IMR-90 (cell line): ENCODE measurements around the gene IZUMO4. TPM values are rescaled to one million over a fixed set of nuclear protein-coding genes. Genes with fewer than 3 reads are reported as not detected.

Source experiments
- ATAC-seq: fragments of 200-7000 bp; cut with Tn5 transposase; 2 replicates; pipeline ENCODE4 v1.9.1; 2020; ENCODE audit warnings: low read depth, mild to moderate bottlenecking, moderate library complexity
- BruUV-seq: library from RNA; stranded (reverse); fragments of 400-500 nt; replicated peaks from 2 replicates; lab custom pipeline; 2021; lab: Mats Ljungman, UMichigan
- CTCF ChIA-PET: fragments of 300-600 bp; formaldehyde crosslinking; extraction: SDS; loops from one replicate; lab custom pipeline; 2021; ENCODE audit warnings: antibody characterized with exemption; lab: Yijun Ruan, JAX
- POLR2A ChIA-PET: fragments of 300-600 bp; sonication (Branson Sonifier 250); formaldehyde crosslinking; loops from one replicate; lab custom pipeline; 2022; ENCODE audit warnings: antibody characterized with exemption; ENCODE audit not compliant: unreplicated experiment; lab: Charles Lee
- DNase-seq: peaks from one replicate; pipeline ENCODE4 v3.0.0; 2013
- H2AFZ ChIP-seq: replicated peaks from 2 replicates; pipeline ENCODE3; 2013; ENCODE audit warnings: low read length, mild to moderate bottlenecking; ENCODE audit not compliant: poor library complexity
- H2AK5ac ChIP-seq: 2 replicates; pipeline ENCODE4 v1.6.1; 2013; ENCODE audit warnings: low read depth, low read length, inconsistent platforms
- H2AK9ac ChIP-seq: replicated peaks from 2 replicates; pipeline ENCODE3; 2013; ENCODE audit warnings: mild to moderate bottlenecking, low read depth, low read length, moderate library complexity; ENCODE audit not compliant: poor library complexity
- H2BK120ac ChIP-seq: 2 replicates; pipeline ENCODE4 v1.6.1; 2013; ENCODE audit warnings: low read depth, low read length, inconsistent platforms
- H2BK15ac ChIP-seq: 3 replicates; pipeline ENCODE4 v1.6.1; 2013; ENCODE audit warnings: low read depth, low read length, inconsistent platforms
- H2BK20ac ChIP-seq: 2 replicates; pipeline ENCODE4 v1.6.1; 2013; ENCODE audit warnings: low read depth, mild to moderate bottlenecking, inconsistent platforms, low read length, moderate library complexity
- H2BK5ac ChIP-seq: 2 replicates; pipeline ENCODE4 v1.6.1; 2013; ENCODE audit warnings: mild to moderate bottlenecking, low read depth, low read length, inconsistent platforms; ENCODE audit not compliant: poor library complexity, severe bottlenecking
- H3K14ac ChIP-seq: replicated peaks from 2 replicates; pipeline ENCODE4 v1.6.1; 2013; ENCODE audit warnings: low read depth, low read length, inconsistent platforms
- H3K18ac ChIP-seq: 2 replicates; pipeline ENCODE4 v1.6.1; 2013; ENCODE audit warnings: low read depth, low read length, control low read depth
- H3K23ac ChIP-seq: 2 replicates; pipeline ENCODE4 v1.6.1; 2013; ENCODE audit warnings: low read depth, low read length, inconsistent platforms
- H3K27ac ChIP-seq: 2 replicates; pipeline ENCODE4 v1.5.1; 2013; ENCODE audit warnings: mild to moderate bottlenecking, control low read depth, low read length; ENCODE audit not compliant: insufficient read depth
- H3K27me3 ChIP-seq: 2 replicates; pipeline ENCODE4 v1.6.1; 2013; ENCODE audit warnings: low read length; ENCODE audit not compliant: control insufficient read depth, insufficient read depth
- H3K36me3 ChIP-seq: 2 replicates; pipeline ENCODE4 v1.6.1; 2013; ENCODE audit warnings: low read length, mixed read lengths; ENCODE audit not compliant: control insufficient read depth, insufficient read depth
- H3K4ac ChIP-seq: 2 replicates; pipeline ENCODE4 v1.6.1; 2013; ENCODE audit warnings: low read depth, low read length, inconsistent platforms
- H3K4me1 ChIP-seq: 2 replicates; pipeline ENCODE4 v1.6.1; 2013; ENCODE audit warnings: low read length, mixed read lengths; ENCODE audit not compliant: control insufficient read depth, insufficient read depth
- H3K4me2 ChIP-seq: 2 replicates; pipeline ENCODE4 v1.6.1; 2013; ENCODE audit warnings: low read depth, mild to moderate bottlenecking, control low read depth, low read length, moderate library complexity
- H3K4me3 ChIP-seq: 2 replicates; pipeline ENCODE4 v1.5.1; 2013; ENCODE audit warnings: low read depth, mild to moderate bottlenecking, control low read depth, low read length, moderate library complexity; ENCODE audit not compliant: insufficient read depth
- H3K56ac ChIP-seq: 2 replicates; pipeline ENCODE4 v1.6.1; 2013; ENCODE audit warnings: low read length, inconsistent platforms; ENCODE audit not compliant: insufficient read depth; ENCODE audit errors: extremely low read depth
- H3K79me1 ChIP-seq, 2 experiments: 2 replicates each; pipeline ENCODE4 v1.6.1; 2013; ENCODE audit warnings: low read length in 2 of 2, inconsistent platforms in 1 of 2, low read depth in 1 of 2
- H3K9ac ChIP-seq: 2 replicates; pipeline ENCODE4 v1.6.1; 2013; ENCODE audit warnings: low read depth, low read length, control low read depth
- H3K9me1 ChIP-seq: 2 replicates; pipeline ENCODE4 v1.6.1; 2013; ENCODE audit warnings: low read length, inconsistent platforms; ENCODE audit not compliant: insufficient read depth
- H3K9me3 ChIP-seq: 2 replicates; pipeline ENCODE4 v1.6.1; 2013; ENCODE audit warnings: low read length; ENCODE audit not compliant: control insufficient read depth, insufficient read depth
- H4K20me1 ChIP-seq: 2 replicates; pipeline ENCODE4 v1.6.1; 2013; ENCODE audit warnings: low read length, inconsistent platforms; ENCODE audit not compliant: insufficient read depth
- H4K5ac ChIP-seq: 2 replicates; pipeline ENCODE4 v1.6.1; 2013; ENCODE audit warnings: mild to moderate bottlenecking, low read depth, low read length, control low read depth
- H4K8ac ChIP-seq, 2 experiments: 2 replicates each; pipeline ENCODE4 v1.6.1; 2013; ENCODE audit warnings: low read depth in 2 of 2, low read length in 2 of 2, control low read depth in 1 of 2, inconsistent platforms in 1 of 2
- H4K91ac ChIP-seq: 2 replicates; pipeline ENCODE4 v1.6.1; 2013; ENCODE audit warnings: low read depth, low read length, inconsistent platforms; ENCODE audit not compliant: insufficient read depth
- BHLHE40 ChIP-seq: fragments of 150-350 bp; IDR thresholded peaks from 2 replicates; pipeline ENCODE4 v1.6.1; 2016; ENCODE audit warnings: mild to moderate bottlenecking, low read depth, low read length
- CEBPB ChIP-seq: IDR thresholded peaks from 2 replicates; pipeline ENCODE4 v1.6.1; 2012; ENCODE audit warnings: low read depth, low read length, improper control_type of control experiment
- MXI1 ChIP-seq: IDR thresholded peaks from 2 replicates; pipeline ENCODE4 v1.6.1; 2012; ENCODE audit warnings: low read depth, mild to moderate bottlenecking, low read length, moderate library complexity, borderline replicate concordance
- NFE2L2 ChIP-seq: fragments of 150-350 bp; IDR thresholded peaks from 2 replicates; pipeline ENCODE4 v1.6.1; 2016; ENCODE audit warnings: low read depth, mild to moderate bottlenecking, low read length
- POLR2A ChIP-seq: IDR thresholded peaks from 2 replicates; pipeline ENCODE4 v1.6.1; 2012; ENCODE audit warnings: mild to moderate bottlenecking, low read depth, low read length
- RCOR1 ChIP-seq: IDR thresholded peaks from 2 replicates; pipeline ENCODE4 v1.6.1; 2012; ENCODE audit warnings: mild to moderate bottlenecking, low read length, improper control_type of control experiment; ENCODE audit not compliant: insufficient replicate concordance
- WGBS, 2 experiments: methylation state at CpG; one replicate each; pipeline versions ENCODE4 v1.1.5 to v1.1.7; 2013; ENCODE audit warnings: missing lambda C conversion rate in 2 of 2; ENCODE audit not compliant: insufficient read length in 1 of 2; ENCODE audit errors: extremely low coverage in 2 of 2; 5-methylcytosine and 5-hydroxymethylcytosine counted together
- dilution Hi-C: fragments of 300-500 bp; cut with HindIII; formaldehyde crosslinking; loops from one replicate; pipeline ENCODE4 v1.14.3; 2018; ENCODE audit warnings: low sequenced_read_pairs; ENCODE audit not compliant: unreplicated experiment
- in situ Hi-C: fragments of 300-500 bp; cut with MboI; formaldehyde crosslinking; loops from 3 replicates; pipeline ENCODE4 v1.14.3; 2019; ENCODE audit warnings: low sequenced_read_pairs, inconsistent platforms, mixed read lengths
- intact Hi-C: fragments of 100-400 bp; cut with micrococcal nuclease; formaldehyde crosslinking; loops from 2 replicates; pipeline ENCODE4 v1.10.0; 2022
- polyA plus RNA-seq, 3 experiments: library from polyadenylated mRNA; depleted of rRNA; stranded (reverse); fragments of >200 nt; gene quantifications; 2 replicates each; pipeline ENCODE4 v1.2.3, GENCODE V29; 2012; ENCODE audit warnings: low replicate concordance in 1 of 3
- total RNA-seq: library from RNA; depleted of rRNA; stranded (reverse); fragments of >200 nt; gene quantifications from 2 replicates; pipeline ENCODE4 v1.2.3, GENCODE V29; 2012
- TF ChIP-seq, protein P1 (sequence below): conservative IDR thresholded peaks from 2 replicates; pipeline ENCODE4 v1.5.1; 2012; ENCODE audit warnings: mild to moderate bottlenecking, low read depth, low read length, improper control_type of control experiment
- TF ChIP-seq, protein P2 (sequence below): fragments of 150-350 bp; IDR thresholded peaks from 2 replicates; pipeline ENCODE4 v1.6.1; 2017; ENCODE audit warnings: mild to moderate bottlenecking, antibody characterized with exemption, low read length, low read depth

IZUMO4 gene
- total and polyA plus RNA-seq, 2 of the 4 experiments (the other 2 are of a cell fraction) = 0.72 to 2.8 TPM

DNA sequence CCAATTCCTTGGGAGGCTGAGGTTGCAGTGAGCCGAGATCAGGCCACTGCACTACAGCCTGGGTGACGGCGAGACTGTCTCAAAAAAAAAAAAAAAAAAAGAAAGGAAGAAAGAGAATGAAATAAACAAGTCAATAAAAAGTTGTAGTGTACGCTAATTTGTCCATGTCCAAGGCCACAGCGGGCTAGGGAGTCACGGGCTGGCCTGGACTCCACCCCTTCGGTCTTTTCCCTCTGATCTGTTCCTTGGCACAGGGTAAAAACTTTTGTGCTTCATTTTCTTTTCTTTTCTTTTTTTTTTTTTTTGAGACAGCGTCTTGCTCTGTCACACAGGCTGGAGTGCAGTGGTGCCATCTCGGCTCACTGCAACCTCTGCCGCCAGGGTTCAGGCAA lies 26.3 kb upstream of the IZUMO4 start:
- no peak overlapping the region for H2BK20ac ChIP-seq
- intact Hi-C loops (no loop called here), in situ Hi-C loops (no loop called here), dilution Hi-C loops (no loop called here)
- WGBS, 2 experiments = 90% methylated on average over 5 of the region's 10 CpGs; no CpG with 5 or more reads in 1 of the 2 experiments
- no peak overlapping the region for H3K9ac ChIP-seq
- H4K5ac ChIP-seq = no peak overlapping the region
- H2AK5ac ChIP-seq = no peak overlapping the region
- no peak overlapping the region for H3K4me3 ChIP-seq
- no peak overlapping the region for H2BK5ac ChIP-seq
- no peak overlapping the region for H2AFZ ChIP-seq
- H2AK9ac ChIP-seq = no peak overlapping the region
- no peaks in the 10 kb centered on the region for H3K4me1 ChIP-seq
- H3K4me2 ChIP-seq = no peak overlapping the region
- no peak overlapping the region for H3K23ac ChIP-seq
- H3K27me3 ChIP-seq = no peaks in the 10 kb centered on the region
- H4K8ac ChIP-seq = no peak overlapping the region
- DNase-seq (no peak), ATAC-seq (no peak)
- no TSS peak for BruUV-seq
- no peaks in the 10 kb centered on the region for H3K9me1 ChIP-seq
- no peak overlapping the region for H2BK15ac ChIP-seq
- H3K27ac ChIP-seq = no peak overlapping the region
- H4K20me1 ChIP-seq = 0 out of 2 replicates have a peak, but pooled peaks cover 6% of the 10 kb centered on the region
- no peaks in the 10 kb centered on the region; a peak in 1 of 4 replicates for H3K79me1 ChIP-seq
- peaks cover 30% of the 10 kb centered on the region for H3K36me3 ChIP-seq
- H3K14ac ChIP-seq = no peak overlapping the region
- ChIA-PET POLR2A (no interaction called here), CTCF (interaction anchor here (0.6 to 0.7 kb wide), 2 partner anchors 52 to 101 kb away, joined by 4 to 5 read pairs; no protein-coding TSS in a partner anchor)
- TF ChIP-seq NFE2L2 = no peak
- TF ChIP-seq CEBPB = no peak
- no peak for TF ChIP-seq POLR2A
- TF ChIP-seq, protein P1, sequence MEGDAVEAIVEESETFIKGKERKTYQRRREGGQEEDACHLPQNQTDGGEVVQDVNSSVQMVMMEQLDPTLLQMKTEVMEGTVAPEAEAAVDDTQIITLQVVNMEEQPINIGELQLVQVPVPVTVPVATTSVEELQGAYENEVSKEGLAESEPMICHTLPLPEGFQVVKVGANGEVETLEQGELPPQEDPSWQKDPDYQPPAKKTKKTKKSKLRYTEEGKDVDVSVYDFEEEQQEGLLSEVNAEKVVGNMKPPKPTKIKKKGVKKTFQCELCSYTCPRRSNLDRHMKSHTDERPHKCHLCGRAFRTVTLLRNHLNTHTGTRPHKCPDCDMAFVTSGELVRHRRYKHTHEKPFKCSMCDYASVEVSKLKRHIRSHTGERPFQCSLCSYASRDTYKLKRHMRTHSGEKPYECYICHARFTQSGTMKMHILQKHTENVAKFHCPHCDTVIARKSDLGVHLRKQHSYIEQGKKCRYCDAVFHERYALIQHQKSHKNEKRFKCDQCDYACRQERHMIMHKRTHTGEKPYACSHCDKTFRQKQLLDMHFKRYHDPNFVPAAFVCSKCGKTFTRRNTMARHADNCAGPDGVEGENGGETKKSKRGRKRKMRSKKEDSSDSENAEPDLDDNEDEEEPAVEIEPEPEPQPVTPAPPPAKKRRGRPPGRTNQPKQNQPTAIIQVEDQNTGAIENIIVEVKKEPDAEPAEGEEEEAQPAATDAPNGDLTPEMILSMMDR = no peak
- TF ChIP-seq, protein P2, sequence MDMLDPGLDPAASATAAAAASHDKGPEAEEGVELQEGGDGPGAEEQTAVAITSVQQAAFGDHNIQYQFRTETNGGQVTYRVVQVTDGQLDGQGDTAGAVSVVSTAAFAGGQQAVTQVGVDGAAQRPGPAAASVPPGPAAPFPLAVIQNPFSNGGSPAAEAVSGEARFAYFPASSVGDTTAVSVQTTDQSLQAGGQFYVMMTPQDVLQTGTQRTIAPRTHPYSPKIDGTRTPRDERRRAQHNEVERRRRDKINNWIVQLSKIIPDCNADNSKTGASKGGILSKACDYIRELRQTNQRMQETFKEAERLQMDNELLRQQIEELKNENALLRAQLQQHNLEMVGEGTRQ = no peak
- no peak for TF ChIP-seq RCOR1
- TF ChIP-seq BHLHE40 = no peak
- no peak for TF ChIP-seq MXI1
- no peak overlapping the region for H3K4ac ChIP-seq
- H4K91ac ChIP-seq = no peak overlapping the region
- H3K56ac ChIP-seq = no peak overlapping the region
- H3K18ac ChIP-seq = no peak overlapping the region
- no peaks in the 10 kb centered on the region for H3K9me3 ChIP-seq
- H2BK120ac ChIP-seq = no peak overlapping the region
